ENCODE data around the gene STC2. TPM values are rescaled to one million over a fixed set of nuclear protein-coding genes. Genes with fewer than 3 reads are reported as not detected.

The STC2 gene
- total RNA-seq, 1 experiment from 2014 or later = 2,025 TPM

DNA sequence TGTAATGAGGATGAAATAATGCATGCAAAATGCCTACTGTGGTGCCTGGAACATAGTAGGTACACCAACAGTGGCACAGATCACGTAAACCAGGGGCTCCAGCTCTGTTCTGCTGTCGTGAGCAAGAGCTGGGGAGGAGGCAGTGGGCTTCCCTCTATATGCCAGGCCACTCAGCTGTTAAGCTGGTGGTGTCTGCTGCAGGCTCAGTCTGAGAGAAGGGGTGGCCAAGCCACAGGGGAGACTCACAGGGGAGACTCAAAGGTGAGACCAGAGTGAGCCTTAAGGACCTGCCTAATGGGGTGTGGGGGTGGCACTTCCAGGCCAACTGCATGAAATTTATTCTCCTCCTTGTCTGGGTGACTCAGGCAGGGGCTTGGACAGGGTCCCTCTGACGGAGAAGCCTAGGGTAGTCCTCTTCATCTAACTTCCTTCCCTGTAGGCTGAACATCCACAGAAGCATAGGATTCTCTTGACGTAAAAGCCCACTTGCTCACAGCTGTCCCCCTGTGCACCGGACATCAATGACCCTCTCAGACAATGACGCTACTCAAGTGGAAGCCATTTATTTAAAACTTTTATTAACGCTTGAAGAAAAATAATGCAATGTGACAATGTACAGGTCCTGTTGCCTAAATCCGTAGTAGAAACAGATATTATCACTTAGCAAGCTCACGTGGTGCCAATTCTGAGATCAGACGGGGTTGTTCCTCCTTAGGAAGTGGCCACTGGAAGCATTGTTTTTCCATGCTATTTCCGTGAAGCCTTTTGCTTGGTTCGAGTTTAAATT, 13.9 kb downstream of the STC2 start:
- DNase-seq (ENCODE audit: low read depth) = peak; percentile 85

DNA sequence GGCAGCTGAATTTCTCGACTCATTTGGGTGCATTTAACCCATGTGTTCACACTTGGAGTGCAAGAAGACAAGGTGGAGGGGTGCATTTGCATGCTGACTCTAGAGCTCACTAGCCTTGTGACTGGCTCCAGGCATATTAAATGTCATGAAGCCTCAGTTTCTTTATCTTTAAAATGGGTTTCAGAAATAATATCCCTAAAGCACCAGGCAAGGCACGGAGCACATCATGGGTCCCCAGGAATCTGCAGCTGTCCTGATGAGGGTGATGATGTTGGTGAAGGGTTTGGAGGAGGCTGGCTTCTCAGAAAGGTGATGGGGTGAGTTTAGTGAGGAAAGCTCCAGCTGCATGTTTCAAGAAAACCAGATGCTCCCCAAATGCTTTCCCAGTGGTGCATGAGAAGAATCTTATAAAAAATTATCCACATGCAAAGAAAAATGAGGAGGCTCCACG, 14.8 kb downstream of the STC2 start:
- peak; percentile 79 for DNase-seq (ENCODE audit: low read depth)

DNA sequence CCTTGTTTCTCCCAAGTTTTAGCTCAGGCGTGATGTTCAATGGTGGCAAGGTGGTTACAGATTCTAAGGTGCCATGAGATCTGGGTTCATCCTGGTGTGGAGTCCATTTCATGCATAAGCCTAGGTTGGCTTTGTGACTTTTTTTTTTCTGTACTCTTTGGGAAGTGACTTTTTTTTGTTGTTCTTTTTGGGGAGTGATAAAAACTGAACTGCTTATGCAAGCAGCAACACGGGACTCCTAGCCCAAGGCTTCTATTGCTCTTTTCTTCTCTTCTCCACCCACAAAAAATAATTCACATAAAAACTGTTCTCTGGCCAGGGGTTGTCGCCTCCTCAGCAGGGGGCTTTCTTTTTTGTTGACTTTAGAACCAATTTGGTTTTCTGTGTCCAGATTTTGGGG, 15.4 kb downstream of the STC2 start:
- DNase-seq (ENCODE audit: low read depth) = peak; percentile 54

DNA sequence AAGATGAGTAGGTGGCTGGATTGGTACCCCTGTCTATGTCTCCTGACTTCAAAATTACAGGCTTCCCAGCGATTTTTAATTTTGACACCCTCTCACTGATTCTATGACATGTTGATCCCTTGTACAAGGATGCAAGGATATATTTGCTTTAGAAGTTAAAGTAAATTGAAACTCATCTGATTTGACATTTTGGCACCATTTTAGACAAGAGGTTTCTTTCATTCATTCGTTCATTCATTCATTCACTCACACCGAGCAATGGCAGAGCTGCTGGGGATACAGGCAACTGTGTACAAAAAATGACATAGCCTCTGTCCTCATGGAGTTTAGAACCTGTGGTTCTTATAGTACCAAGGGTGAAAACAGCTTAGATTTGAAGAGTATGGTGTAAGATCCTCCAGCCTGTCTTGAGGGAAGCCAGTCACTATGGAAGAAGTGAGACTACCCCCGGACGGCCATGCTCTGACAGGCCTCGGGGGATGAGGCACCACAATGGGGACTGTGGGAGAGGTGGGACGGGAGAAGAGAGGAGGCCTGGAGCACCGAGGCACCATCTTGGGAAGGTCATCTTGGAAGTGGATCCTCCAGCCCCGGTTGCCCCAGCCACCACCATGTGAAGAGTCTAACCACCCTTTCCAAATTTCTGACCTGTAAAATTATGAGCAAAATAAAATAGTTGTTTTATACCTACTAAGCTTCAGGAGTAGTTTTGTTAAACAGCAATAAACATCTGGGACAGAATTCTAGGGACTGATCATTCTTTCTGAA, 16.2 kb downstream of the STC2 start:
- DNase-seq (ENCODE audit: low read depth) = peak; percentile 27

DNA sequence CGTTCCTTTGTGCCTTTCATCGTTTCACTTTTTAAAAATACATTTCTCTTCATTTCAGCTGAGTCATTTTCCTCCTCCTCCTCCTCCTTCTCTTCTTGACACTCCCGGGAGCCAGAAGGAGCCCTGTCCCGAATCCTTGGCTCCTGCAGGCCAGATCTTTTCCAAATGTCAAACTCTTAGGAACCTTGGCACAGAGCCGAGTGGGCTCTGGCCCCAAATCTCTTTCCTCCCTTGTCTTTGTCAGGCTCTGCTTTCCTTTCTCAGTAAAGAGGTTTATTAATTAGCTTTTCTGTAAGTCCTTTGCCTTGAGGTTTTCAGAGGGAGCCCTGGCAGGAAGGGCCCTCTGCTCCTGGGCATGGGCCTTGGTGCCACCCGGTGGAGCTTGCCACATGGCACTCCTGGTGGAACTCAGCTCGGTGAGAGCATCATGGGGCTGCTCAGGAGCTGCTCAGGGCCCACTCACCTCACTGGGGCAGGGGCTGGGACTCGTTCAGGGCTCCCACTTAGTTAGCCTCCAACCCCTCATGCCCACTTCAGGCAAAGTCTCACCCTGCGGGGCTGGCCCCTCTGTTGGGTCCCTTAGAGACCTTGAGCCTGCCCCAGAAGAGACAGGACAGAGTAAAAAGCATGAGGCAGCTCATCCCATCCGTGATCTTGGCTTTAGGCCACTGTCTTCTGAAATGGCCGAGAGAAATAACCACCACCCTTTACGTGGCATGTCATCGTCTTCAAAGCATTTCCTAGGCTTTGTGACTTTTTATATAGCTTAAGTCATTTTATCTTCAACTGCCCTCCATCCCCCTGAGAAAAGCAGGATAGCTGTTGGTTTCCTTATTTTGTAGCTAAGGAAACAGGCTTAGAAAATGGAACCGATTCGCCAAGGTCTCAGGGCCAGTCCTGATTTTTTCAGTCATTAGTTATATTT, 17.1 kb downstream of the STC2 start:
- peak; percentile 45 for DNase-seq (ENCODE audit: low read depth)

DNA sequence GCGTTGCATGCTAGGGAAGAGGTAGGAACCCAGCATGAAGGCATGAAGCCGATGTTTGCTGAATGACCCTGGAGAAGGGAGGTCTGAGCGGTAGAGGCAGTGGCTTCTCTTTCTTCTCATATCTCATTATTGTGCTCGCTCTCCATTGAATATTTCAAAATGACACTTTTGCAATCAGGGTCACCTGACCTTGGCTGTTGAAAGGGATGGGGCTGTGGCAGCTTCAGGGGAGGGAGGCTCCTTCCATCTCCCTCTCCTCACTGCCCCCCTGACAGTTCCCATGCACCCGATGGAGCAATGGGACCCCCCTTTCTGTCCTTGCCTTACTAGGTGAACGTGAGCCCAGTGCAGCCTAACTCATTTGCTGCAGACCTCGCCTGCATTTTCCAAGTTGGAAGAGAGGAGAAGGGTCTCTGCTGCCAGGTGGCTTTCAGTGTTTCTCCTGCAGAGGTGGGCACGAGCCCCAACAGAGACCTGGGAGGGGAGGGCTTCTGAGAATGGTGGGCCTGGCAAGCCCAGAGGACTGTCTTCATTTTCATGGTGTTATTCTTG, 17.9 kb downstream of the STC2 start:
- no peak for DNase-seq (ENCODE audit: low read depth)

DNA sequence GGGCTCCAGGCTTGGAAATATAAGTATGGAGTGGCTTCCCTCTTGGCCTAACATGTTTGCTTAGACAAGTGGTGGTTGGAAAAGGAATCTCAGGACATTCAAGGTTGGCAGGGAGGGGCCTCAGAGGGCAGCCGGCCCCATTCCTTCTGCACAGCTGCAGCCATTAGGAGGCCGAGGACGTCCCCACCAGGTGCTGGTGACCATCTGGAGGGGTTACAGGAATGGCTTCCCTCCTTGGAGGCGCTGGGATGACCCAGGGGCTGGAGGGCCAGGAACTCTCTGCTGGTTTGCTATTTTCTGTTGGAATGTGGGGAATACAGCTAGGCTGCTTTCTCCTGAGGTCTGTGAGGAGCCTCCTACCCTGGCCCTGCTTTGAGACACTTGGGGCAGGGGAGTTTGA, 18.5 kb downstream of the STC2 start:
- DNase-seq (ENCODE audit: low read depth) = no peak

DNA sequence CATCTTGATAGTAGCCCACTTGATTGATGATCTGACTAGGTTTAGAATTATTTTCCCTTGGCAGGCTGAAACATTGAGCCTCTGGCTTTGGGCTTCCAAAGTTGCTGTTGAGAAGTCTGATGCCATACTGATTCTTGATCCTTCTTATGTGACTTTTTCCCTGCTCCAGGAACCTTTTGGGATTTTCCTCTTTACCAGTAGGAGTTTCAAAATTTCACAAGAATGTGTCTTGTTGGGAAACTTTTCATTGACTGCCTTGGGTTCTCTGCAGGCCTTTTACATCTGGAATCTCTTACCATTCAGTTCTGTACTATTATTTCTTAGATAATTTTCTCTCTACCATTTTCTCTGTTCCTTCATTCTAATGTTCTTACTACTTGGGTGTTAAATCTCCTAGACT, 20.0 kb downstream of the STC2 start:
- DNase-seq (ENCODE audit: low read depth) = no peak

DNA sequence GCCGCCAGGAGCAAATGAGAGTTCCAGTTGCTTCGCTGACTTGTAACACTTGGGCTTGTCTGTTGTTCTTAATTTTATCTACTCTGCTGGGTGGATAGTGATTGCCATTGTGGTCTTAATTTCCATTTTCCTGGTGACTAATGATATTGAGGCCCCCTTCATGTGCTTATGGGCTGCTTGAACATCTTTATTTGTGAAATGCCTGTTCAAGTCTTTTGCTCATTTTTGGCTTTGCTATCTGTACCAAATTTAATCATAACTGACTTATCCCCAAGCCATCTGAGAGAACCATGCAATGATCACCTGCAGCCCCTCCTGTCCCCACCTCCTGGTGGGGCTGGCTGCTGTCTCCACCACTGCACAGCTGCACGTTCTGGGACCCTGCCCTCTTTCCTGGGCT, 20.5 kb downstream of the STC2 start:
- DNase-seq (ENCODE audit: low read depth) = no peak

DNA sequence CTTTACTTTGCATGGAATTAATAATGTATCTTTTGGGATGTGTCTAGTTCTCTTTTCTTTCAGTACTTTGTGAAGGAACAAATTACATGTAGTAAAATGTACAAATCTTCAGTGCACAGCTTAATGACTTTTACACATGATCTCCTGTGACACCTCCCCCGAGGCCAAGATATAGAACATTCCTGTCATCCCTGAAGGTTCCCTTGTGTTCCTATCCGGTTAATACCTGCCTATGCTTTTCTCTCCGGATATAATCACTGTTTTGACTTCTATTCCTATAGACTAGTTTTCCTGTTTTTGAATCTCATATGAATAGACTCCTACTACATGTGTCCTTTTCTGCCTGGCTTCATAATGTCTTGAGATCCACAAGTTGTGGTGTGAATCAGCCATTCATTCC, 21.5 kb downstream of the STC2 start:
- no peak for DNase-seq (ENCODE audit: low read depth)

DNA sequence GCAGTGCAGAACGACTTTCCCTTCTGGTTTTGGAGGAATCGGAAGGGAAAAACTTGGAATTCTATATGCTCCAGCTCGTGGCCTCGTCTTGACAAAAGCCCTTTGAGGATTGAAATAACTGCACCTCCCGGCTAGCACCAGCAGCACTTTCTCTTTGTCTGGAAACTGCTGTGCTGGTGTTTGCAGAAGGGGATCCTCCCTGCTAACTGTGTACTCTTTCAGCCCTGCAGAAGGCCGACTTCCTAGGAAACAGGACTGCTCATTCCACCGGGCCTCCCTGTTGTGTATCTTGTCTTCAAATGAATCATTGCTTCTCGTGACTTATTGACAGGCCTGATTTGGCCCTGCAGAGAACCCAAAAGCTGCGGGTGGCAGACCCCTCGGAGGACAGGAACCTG, 23.6 kb downstream of the STC2 start:
- no peak for DNase-seq (ENCODE audit: low read depth)

DNA sequence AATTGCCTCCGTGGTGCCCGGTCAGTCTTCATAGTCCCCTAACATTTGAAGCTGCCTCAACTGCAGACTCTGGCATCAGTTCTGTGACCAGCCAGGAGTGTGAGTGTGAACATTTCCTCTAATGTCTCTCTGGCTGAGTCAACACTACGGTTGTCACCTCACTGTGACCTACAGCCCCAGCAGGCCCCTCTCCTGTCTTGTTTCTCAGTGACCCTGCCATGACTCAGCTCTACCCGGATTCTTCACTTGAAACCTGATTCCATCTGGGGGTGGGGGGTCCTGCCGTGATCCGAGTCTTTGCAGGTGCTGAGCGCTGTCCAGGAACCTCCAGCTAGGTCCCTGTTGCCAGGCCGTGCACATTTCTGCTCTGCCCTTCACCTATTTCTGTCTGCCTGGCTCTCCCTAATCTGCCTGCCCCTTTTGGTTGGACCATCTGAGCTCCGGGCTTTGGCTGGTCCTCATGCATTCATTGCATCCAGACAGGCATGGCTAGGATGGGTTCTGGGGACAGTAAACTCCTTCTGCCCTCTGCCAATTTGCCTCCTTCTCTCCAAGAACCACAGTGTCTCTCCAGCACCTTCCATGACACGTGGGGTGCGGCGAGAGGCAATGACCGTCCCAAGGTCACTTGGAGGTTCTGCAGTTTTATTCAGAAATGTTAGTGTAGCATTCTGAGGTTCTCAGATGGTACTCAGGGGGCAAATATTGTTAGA, 24.2 kb downstream of the STC2 start:
- peak; percentile 18 for DNase-seq (ENCODE audit: low read depth)

DNA sequence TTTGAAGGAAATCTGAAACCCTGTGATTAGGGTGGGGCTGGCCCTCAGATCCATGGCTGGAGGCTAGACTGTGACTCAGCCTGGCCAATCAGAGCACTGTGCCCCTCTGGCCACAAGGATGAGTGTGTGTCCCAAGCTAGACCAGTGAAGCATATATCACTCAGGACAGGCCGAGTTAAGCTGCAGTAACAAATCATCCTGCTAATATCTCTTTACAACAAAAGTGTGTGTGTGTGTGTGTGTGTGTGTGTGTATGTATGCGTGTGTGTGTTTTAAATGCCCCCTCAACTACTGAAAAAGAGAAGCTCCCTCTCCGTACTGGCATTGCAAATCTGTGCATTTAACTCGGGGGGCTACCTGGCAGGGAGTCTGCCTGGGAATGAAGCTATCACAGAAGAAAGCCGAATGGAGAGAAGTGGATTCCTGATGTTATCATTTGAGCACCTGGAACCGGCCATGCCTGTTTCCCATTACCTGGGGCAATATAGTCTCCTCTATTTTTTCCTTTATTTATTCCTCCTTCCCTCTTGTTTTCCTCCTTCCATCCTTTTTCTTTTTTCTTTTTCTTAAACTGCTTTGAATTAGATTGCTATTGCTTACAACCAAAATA, 25.6 kb downstream of the STC2 start:
- peak; percentile 82 for DNase-seq (ENCODE audit: low read depth)

DNA sequence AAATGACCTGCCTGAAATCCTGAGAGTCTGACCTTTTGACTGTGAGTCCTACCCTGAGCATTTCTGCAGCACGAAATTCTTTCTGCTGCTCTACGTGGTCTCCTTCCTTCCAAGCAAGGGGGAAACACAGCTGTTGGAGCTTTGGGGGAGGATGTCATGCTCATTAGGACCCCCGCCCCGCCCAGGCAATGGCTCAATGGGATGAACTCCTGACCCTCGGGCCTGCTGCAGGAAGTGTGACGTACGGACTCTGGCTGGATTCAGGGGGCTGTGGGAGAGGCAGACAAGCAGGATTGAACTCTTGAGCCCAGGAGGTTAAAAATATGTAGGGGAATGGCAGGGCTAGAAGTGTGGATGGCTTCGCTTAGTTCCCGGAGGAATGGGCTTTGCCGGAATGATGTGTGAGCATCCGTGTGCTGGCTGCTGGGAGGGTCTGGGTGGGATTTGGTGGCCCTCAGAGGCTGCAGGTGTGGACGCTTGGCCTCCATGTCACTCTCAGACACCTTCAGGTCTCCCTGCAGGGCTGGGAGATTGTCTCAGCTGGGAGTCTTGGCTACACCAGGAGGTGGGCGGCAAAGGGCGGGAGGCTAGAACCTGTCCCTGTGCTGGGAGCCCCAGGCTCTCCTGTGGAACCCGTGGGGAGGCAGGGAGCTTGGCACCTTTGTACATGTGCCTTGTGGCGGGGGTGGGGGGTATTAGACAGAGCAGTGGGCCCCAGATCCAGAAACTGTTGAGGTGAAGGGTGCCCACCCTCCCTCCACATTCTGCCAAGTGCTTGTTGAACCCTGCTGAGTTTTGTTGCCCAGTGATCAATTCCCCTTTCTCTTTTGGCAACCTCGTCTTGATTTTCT, 26.3 kb downstream of the STC2 start:
- DNase-seq (ENCODE audit: low read depth) = no peak

DNA sequence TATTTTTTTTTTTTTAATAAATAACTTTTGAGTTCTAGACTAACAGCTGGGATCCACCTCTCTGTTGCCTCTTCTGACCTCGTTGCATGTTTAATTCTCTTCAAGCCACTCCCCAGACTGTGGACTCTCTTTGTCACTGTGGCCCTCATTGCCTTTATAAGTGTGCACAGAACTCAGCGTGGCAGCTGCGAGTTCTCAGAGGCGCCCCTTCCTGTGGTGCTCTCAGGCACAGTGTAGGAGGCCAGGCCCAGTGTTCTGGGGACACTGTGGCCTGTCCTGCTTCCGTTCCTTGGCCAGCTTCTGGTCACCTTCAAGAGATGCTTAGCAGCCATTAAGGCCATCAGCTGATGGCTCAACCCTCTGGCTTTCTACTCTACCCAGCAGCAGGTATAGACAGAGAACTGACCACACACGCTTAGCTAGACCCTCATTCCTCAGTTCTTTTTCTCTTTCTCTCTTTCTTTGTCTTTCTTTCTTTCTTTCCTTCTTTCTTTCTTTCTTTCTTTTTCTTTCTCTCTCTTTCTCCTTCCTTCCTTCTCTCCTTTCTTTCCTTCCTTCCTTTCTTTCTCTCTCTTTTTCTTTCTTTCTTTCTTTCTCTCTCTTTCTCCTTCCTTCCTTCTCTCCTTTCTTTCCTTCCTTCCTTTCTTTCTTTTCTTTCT, 27.7 kb downstream of the STC2 start:
- DNase-seq (ENCODE audit: low read depth) = no peak

DNA sequence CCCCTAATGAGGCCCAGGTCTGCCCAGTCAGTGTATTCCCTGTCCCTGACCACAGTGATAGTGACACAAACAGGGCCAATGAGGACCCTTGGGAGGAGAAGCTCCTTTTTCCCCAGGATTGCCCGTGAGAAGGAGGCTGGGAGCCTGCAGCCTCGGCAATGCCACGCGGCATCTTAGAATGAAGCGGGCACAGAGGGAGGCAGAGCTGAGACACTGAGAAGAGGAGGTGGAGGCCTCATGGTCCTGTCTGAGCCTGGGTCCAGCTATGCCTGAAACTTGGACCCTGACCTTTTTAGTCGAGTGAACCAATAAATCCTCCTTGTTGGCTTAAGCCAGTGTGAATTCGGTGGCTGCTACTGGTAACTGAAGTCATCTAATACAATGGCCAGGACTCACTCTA, 28.4 kb downstream of the STC2 start:
- DNase-seq (ENCODE audit: low read depth) = no peak

DNA sequence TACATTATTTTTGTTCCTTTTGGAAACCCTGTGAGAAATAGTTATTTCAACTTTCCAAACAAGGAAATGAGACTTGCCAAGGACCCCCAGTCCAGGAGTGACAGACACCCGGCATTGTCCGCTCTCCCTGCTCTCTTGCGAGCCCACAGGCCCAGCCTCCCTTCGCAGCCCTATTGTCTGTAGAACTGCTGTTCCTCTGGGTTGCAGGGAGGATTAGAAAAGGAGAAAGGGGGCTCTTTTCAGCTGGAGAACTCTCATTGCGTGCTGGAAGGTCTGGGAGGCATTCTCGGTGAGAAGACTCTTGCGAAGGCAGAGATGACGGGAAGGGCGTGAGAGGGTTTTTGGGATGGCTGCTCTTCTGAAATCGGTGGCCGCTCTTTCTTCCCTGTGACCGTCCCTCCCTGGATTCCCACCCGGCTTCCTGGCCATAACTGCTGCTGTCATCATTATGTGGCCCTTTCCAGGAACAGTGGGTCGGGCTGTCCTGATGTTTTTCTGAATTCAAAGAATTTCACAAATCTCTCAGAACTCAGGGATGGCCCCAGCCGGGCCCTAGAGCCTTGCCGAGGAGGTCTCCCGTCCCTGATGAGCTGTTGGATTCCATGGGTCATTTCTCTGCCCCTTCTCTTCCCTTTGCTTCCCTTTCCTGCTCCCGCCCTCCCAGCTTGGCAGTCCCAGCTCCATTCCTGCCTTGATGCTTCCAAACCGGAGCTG, 29.8 kb downstream of the STC2 start:
- no peak for DNase-seq (ENCODE audit: low read depth)

DNA sequence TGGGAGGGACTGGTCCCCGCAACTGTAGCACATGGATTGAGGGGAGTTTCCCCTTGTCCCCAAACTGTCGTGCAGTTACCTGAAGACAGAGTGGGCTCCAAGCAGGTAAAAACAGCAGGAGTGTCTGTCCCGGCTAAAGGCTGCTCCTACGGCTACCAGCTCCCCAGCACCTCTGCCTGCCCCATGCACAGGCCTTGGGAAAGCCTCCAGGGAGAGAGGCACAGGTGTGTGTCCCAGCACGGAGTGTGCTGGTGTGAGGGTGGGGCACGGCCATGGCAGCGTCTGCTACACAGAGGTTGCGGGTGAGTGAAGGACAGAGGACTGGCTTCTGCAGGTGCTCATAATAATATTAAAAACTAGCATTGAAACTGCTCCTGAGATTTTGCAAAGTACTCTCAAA, 30.4 kb downstream of the STC2 start:
- no peak for DNase-seq (ENCODE audit: low read depth)
